GM08714 (cell line): ENCODE measurements around the gene DHODH.
"Not testable (repeated sequence)": the region's sequence is repeated elsewhere in the genome, so short reads cannot be mapped to it uniquely, and the experiment has no call there.

Experiments
- H3K4me3 ChIP-seq: fragments of 200-500 bp; sonication (Bioruptor generic); 2 replicates; pipeline ENCODE4 v1.5.1; 2014; ENCODE audit warnings: mild to moderate bottlenecking, low read length, inconsistent platforms
- ZNF274 ChIP-seq: IDR thresholded peaks from 2 replicates; pipeline ENCODE4 v1.6.1; 2012; ENCODE audit warnings: mild to moderate bottlenecking, low read depth, low read length

The DHODH gene

DNA sequence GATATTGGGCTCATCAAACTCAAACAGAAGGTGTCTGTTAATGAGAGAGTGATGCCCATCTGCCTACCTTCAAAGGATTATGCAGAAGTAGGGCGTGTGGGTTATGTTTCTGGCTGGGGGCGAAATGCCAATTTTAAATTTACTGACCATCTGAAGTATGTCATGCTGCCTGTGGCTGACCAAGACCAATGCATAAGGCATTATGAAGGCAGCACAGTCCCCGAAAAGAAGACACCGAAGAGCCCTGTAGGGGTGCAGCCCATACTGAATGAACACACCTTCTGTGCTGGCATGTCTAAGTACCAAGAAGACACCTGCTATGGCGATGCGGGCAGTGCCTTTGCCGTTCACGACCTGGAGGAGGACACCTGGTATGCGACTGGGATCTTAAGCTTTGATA lies 51.9 kb downstream of the DHODH start:
- TF ChIP-seq ZNF274 = no peak
- no peak overlapping the region for H3K4me3 ChIP-seq

DNA sequence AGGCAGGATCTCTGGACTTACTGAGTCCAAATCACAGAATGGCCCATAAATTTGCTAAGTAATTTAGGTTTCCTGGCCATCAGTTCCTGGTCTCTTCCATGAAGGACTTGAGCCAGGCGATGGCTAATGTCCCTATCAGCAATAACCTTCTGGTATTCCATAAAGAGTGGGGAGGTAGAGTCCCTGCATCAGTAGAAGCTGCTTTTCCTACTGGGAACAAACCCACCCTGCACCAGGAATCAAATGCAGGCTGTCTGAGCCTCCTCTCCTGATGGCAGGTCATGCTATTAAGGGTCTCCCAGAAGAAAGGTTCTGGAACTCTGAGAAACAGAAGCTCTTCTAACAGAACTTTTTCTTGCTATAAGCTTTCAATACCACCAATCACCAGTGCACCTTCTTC lies 53.0 kb downstream of the DHODH start:
- no peak for TF ChIP-seq ZNF274

DNA sequence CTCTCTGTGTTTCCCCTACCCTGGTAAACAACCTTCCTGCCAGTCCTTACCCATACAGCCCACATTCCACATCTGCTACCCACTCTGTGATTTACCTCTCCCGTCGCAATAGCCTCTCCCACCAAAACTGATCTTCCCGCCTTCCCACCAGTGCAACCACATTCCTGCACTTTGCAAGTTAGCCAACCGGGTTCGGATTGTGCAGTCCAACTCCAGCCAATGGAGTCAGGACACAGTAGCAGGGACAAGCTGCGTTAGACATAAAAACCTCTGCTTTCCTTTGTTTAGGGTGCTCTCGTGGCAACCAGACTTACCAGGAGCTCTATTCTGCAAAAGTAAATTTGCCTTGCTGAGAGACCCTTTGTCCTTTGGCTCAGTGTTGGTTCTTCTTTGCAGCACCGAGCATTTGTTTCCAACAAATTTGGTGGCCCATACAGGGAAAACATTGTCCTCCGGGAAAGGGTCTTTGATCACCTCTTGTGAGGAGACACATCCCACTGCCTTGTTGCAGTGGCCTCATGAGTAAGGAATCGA lies 55.9 kb downstream of the DHODH start:
- TF ChIP-seq ZNF274 = no peak
- H3K4me3 ChIP-seq = no peak overlapping the region

More for the DNA sequence above, 53.0 kb downstream of the DHODH start:
- H3K4me3 ChIP-seq = no peak overlapping the region

DNA sequence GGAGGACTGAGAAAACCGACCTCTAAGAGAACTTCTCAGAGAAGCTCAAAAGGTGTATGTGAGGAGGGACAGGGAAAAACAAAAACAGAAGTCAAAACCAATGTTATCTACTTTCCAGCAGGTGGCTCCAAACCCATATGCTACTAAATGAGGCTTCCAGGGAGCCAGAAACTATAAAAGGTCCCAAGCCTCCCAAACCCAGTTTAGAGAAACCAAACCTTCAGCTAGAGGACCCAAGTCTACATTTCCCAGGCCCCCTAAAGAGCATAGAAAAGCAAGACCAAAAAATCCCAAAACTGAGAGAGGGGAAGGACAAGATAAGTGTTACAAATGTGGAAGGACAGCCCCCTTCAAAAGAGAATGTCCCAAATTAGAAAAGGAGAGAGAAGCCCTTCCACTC lies 58.2 kb downstream of the DHODH start:
- H3K4me3 ChIP-seq = no peak overlapping the region
- TF ChIP-seq ZNF274 = no peak

DNA sequence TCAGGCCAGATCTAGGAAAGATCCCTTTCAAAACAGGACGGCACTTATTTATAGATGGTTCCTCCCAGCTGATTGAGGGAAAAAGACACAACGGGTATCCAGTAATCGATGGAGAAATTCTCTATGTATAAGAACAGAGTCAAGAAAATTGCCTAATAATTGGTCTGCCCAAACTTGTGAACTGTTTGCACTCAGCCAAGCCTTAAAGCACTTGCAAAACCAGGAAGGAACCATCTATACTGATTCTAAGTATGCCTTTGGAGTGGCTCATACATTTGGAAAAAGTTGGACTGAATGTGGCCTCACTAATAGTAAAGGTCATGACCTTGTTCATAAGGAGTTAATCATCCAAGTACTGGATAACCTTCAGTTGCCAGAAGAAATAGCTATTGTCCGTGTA lies 60.4 kb downstream of the DHODH start:
- H3K4me3 ChIP-seq = no peak overlapping the region
- TF ChIP-seq ZNF274 = no peak

DNA sequence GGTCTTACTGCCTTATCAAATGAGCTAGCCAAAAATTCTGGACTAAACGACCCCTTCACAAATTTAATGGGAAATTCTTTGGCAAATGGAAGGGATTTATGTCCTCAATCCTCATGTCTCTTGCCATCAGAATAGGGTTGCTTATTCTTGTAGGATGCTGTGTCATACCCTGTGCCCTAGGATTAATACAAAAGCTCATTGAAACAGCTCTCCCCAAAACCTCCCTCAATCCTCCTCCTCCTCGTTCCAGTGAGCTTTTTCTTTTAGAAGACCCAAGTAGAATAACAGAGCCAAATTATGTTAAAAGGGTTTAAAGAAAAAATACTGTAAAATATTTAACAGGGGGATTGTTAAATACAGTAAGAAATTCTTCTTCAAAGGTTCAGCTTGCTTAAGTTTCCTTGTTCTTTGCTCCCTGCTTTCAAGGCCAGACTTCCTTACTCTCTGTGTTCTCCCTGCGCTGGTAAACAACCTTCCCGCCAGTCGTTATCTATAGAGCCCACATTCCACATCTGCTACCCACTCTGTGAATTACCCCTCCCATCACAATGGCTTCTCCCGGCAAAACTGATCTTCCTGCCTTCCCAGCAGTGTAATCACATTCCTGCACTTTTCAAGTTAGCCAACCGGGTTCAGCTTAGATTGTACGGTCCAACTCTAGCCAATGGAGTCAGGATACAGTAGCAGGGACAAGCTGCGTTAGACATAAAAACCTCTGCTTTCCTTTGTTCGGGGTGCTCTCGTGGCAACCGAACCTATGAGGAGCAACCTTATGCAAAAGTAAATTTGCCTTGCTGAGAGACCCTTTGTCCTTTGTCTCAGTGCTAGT lies 64.2 kb downstream of the DHODH start:
- no peak overlapping the region for H3K4me3 ChIP-seq
- no peak for TF ChIP-seq ZNF274

DNA sequence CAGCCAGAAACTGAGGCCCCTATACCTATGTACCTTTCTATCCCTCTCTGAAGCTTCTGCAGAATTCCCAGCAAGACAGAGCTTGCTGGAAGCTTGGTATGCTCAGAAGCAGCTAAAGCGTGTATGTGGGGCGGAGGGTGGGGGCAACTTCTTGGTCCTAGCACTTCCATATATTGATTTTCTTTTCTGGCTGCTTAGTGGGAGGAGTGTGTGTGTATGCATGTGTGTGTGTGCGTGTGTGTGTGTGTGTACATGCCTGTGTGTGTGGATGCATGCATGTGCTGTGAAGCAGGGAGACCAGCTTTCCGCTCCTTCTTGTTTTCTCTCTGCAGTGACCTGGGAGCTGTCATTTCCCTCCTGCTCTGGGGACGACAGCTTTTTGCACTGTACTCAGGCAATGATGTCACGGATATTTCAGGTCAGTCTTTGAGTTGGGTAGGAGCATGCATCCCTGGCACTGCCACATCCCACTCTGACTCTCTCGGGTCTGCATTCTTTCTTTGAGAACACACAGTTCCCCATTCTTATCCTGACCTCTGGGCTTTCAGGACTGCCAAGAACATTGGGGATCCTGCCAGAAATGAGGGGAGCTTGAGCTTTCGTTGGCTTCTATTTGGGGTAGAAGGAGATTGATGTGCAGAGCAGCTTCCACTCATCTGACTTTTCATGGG lies 65.2 kb downstream of the DHODH start:
- no peak overlapping the region for H3K4me3 ChIP-seq
- no peak for TF ChIP-seq ZNF274

DNA sequence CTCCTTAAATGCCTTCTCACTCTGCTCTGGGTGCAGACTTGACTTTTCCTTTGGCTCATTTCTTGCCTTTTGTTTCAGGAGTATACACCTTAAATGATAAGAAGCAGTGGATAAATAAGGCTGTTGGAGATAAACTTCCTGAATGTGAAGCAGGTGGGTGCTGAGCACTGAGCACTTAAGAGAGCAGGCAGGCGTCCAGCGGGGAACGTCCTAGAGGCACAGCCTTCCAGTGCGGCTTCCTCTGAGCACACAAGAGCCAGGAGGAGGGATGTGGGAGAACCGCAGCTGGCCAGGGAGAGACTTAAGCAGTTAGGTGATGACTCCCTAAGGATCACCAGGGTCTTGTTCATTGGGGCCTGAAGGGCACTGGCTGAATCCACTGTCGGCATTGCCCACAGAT lies 66.5 kb downstream of the DHODH start:
- H3K4me3 ChIP-seq = not testable (repeated sequence)
